IMR-90 (cell line): Measurements from ENCODE around the gene RAI2. TPM values are rescaled to one million over a fixed set of nuclear protein-coding genes. Genes with fewer than 3 reads are reported as not detected.

Experiments used
- ATAC-seq: fragments of 200-7000 bp; cut with Tn5 transposase; 2 replicates; pipeline ENCODE4 v1.9.1; 2020; ENCODE audit warnings: low read depth, mild to moderate bottlenecking, moderate library complexity
- BruUV-seq: library from RNA; stranded (reverse); fragments of 400-500 nt; replicated peaks from 2 replicates; lab custom pipeline; 2021; lab: Mats Ljungman, UMichigan
- CTCF ChIA-PET: fragments of 300-600 bp; formaldehyde crosslinking; extraction: SDS; loops from one replicate; lab custom pipeline; 2021; ENCODE audit warnings: antibody characterized with exemption; lab: Yijun Ruan, JAX
- POLR2A ChIA-PET: fragments of 300-600 bp; sonication (Branson Sonifier 250); formaldehyde crosslinking; loops from one replicate; lab custom pipeline; 2022; ENCODE audit warnings: antibody characterized with exemption; ENCODE audit not compliant: unreplicated experiment; lab: Charles Lee
- DNase-seq: peaks from one replicate; pipeline ENCODE4 v3.0.0; 2013
- H2AFZ ChIP-seq: replicated peaks from 2 replicates; pipeline ENCODE3; 2013; ENCODE audit warnings: low read length, mild to moderate bottlenecking; ENCODE audit not compliant: poor library complexity
- H2AK5ac ChIP-seq: 2 replicates; pipeline ENCODE4 v1.6.1; 2013; ENCODE audit warnings: low read depth, low read length, inconsistent platforms
- H2AK9ac ChIP-seq: replicated peaks from 2 replicates; pipeline ENCODE3; 2013; ENCODE audit warnings: mild to moderate bottlenecking, low read depth, low read length, moderate library complexity; ENCODE audit not compliant: poor library complexity
- H2BK120ac ChIP-seq: 2 replicates; pipeline ENCODE4 v1.6.1; 2013; ENCODE audit warnings: low read depth, low read length, inconsistent platforms
- H2BK15ac ChIP-seq: 3 replicates; pipeline ENCODE4 v1.6.1; 2013; ENCODE audit warnings: low read depth, low read length, inconsistent platforms
- H2BK20ac ChIP-seq: 2 replicates; pipeline ENCODE4 v1.6.1; 2013; ENCODE audit warnings: low read depth, mild to moderate bottlenecking, inconsistent platforms, low read length, moderate library complexity
- H2BK5ac ChIP-seq: 2 replicates; pipeline ENCODE4 v1.6.1; 2013; ENCODE audit warnings: mild to moderate bottlenecking, low read depth, low read length, inconsistent platforms; ENCODE audit not compliant: poor library complexity, severe bottlenecking
- H3K14ac ChIP-seq: replicated peaks from 2 replicates; pipeline ENCODE4 v1.6.1; 2013; ENCODE audit warnings: low read depth, low read length, inconsistent platforms
- H3K18ac ChIP-seq: 2 replicates; pipeline ENCODE4 v1.6.1; 2013; ENCODE audit warnings: low read depth, low read length, control low read depth
- H3K23ac ChIP-seq: 2 replicates; pipeline ENCODE4 v1.6.1; 2013; ENCODE audit warnings: low read depth, low read length, inconsistent platforms
- H3K27ac ChIP-seq: 2 replicates; pipeline ENCODE4 v1.5.1; 2013; ENCODE audit warnings: mild to moderate bottlenecking, control low read depth, low read length; ENCODE audit not compliant: insufficient read depth
- H3K27me3 ChIP-seq: 2 replicates; pipeline ENCODE4 v1.6.1; 2013; ENCODE audit warnings: low read length; ENCODE audit not compliant: control insufficient read depth, insufficient read depth
- H3K36me3 ChIP-seq: 2 replicates; pipeline ENCODE4 v1.6.1; 2013; ENCODE audit warnings: low read length, mixed read lengths; ENCODE audit not compliant: control insufficient read depth, insufficient read depth
- H3K4ac ChIP-seq: 2 replicates; pipeline ENCODE4 v1.6.1; 2013; ENCODE audit warnings: low read depth, low read length, inconsistent platforms
- H3K4me1 ChIP-seq: 2 replicates; pipeline ENCODE4 v1.6.1; 2013; ENCODE audit warnings: low read length, mixed read lengths; ENCODE audit not compliant: control insufficient read depth, insufficient read depth
- H3K4me2 ChIP-seq: 2 replicates; pipeline ENCODE4 v1.6.1; 2013; ENCODE audit warnings: low read depth, mild to moderate bottlenecking, control low read depth, low read length, moderate library complexity
- H3K4me3 ChIP-seq: 2 replicates; pipeline ENCODE4 v1.5.1; 2013; ENCODE audit warnings: low read depth, mild to moderate bottlenecking, control low read depth, low read length, moderate library complexity; ENCODE audit not compliant: insufficient read depth
- H3K56ac ChIP-seq: 2 replicates; pipeline ENCODE4 v1.6.1; 2013; ENCODE audit warnings: low read length, inconsistent platforms; ENCODE audit not compliant: insufficient read depth; ENCODE audit errors: extremely low read depth
- H3K79me1 ChIP-seq, 2 experiments: 2 replicates each; pipeline ENCODE4 v1.6.1; 2013; ENCODE audit warnings: low read length in 2 of 2, inconsistent platforms in 1 of 2, low read depth in 1 of 2
- H3K9ac ChIP-seq: 2 replicates; pipeline ENCODE4 v1.6.1; 2013; ENCODE audit warnings: low read depth, low read length, control low read depth
- H3K9me1 ChIP-seq: 2 replicates; pipeline ENCODE4 v1.6.1; 2013; ENCODE audit warnings: low read length, inconsistent platforms; ENCODE audit not compliant: insufficient read depth
- H3K9me3 ChIP-seq: 2 replicates; pipeline ENCODE4 v1.6.1; 2013; ENCODE audit warnings: low read length; ENCODE audit not compliant: control insufficient read depth, insufficient read depth
- H4K20me1 ChIP-seq: 2 replicates; pipeline ENCODE4 v1.6.1; 2013; ENCODE audit warnings: low read length, inconsistent platforms; ENCODE audit not compliant: insufficient read depth
- H4K5ac ChIP-seq: 2 replicates; pipeline ENCODE4 v1.6.1; 2013; ENCODE audit warnings: mild to moderate bottlenecking, low read depth, low read length, control low read depth
- H4K8ac ChIP-seq, 2 experiments: 2 replicates each; pipeline ENCODE4 v1.6.1; 2013; ENCODE audit warnings: low read depth in 2 of 2, low read length in 2 of 2, control low read depth in 1 of 2, inconsistent platforms in 1 of 2
- H4K91ac ChIP-seq: 2 replicates; pipeline ENCODE4 v1.6.1; 2013; ENCODE audit warnings: low read depth, low read length, inconsistent platforms; ENCODE audit not compliant: insufficient read depth
- CEBPB ChIP-seq: IDR thresholded peaks from 2 replicates; pipeline ENCODE4 v1.6.1; 2012; ENCODE audit warnings: low read depth, low read length, improper control_type of control experiment
- FOS ChIP-seq: fragments of 150-350 bp; IDR thresholded peaks from 2 replicates; pipeline ENCODE4 v1.6.1; 2016; ENCODE audit warnings: low read depth, low read length
- MAFK ChIP-seq: IDR thresholded peaks from 2 replicates; pipeline ENCODE4 v1.6.1; 2012; ENCODE audit warnings: low read depth, low read length, improper control_type of control experiment
- MAZ ChIP-seq: IDR thresholded peaks from 2 replicates; pipeline ENCODE4 v1.6.1; 2012; ENCODE audit warnings: low read depth, mild to moderate bottlenecking, low read length, improper control_type of control experiment, moderate library complexity, borderline replicate concordance
- MXI1 ChIP-seq: IDR thresholded peaks from 2 replicates; pipeline ENCODE4 v1.6.1; 2012; ENCODE audit warnings: low read depth, mild to moderate bottlenecking, low read length, moderate library complexity, borderline replicate concordance
- NFE2L2 ChIP-seq: fragments of 150-350 bp; IDR thresholded peaks from 2 replicates; pipeline ENCODE4 v1.6.1; 2016; ENCODE audit warnings: low read depth, mild to moderate bottlenecking, low read length
- POLR2A ChIP-seq: IDR thresholded peaks from 2 replicates; pipeline ENCODE4 v1.6.1; 2012; ENCODE audit warnings: mild to moderate bottlenecking, low read depth, low read length
- RAD21 ChIP-seq: IDR thresholded peaks from 2 replicates; pipeline ENCODE4 v1.6.1; 2012; ENCODE audit warnings: low read length, improper control_type of control experiment
- RCOR1 ChIP-seq: IDR thresholded peaks from 2 replicates; pipeline ENCODE4 v1.6.1; 2012; ENCODE audit warnings: mild to moderate bottlenecking, low read length, improper control_type of control experiment; ENCODE audit not compliant: insufficient replicate concordance
- RFX5 ChIP-seq: IDR thresholded peaks from 2 replicates; pipeline ENCODE4 v1.8.0; 2012; ENCODE audit warnings: low read depth, mild to moderate bottlenecking, low read length, moderate library complexity
- SMC3 ChIP-seq: fragments of 150-350 bp; IDR thresholded peaks from 2 replicates; pipeline ENCODE4 v1.6.1; 2016; ENCODE audit warnings: low read depth, mild to moderate bottlenecking, antibody characterized with exemption, low read length, moderate library complexity
- WGBS, 2 experiments: methylation state at CpG; one replicate each; pipeline versions ENCODE4 v1.1.5 to v1.1.7; 2013; ENCODE audit warnings: missing lambda C conversion rate in 2 of 2; ENCODE audit not compliant: insufficient read length in 1 of 2; ENCODE audit errors: extremely low coverage in 2 of 2; 5-methylcytosine and 5-hydroxymethylcytosine counted together
- dilution Hi-C: fragments of 300-500 bp; cut with HindIII; formaldehyde crosslinking; loops from one replicate; pipeline ENCODE4 v1.14.3; 2018; ENCODE audit warnings: low sequenced_read_pairs; ENCODE audit not compliant: unreplicated experiment
- in situ Hi-C: fragments of 300-500 bp; cut with MboI; formaldehyde crosslinking; loops from 3 replicates; pipeline ENCODE4 v1.14.3; 2019; ENCODE audit warnings: low sequenced_read_pairs, inconsistent platforms, mixed read lengths
- intact Hi-C: fragments of 100-400 bp; cut with micrococcal nuclease; formaldehyde crosslinking; loops from 2 replicates; pipeline ENCODE4 v1.10.0; 2022
- polyA plus RNA-seq, 3 experiments: library from polyadenylated mRNA; depleted of rRNA; stranded (reverse); fragments of >200 nt; gene quantifications; 2 replicates each; pipeline ENCODE4 v1.2.3, GENCODE V29; 2012; ENCODE audit warnings: low replicate concordance in 1 of 3
- total RNA-seq: library from RNA; depleted of rRNA; stranded (reverse); fragments of >200 nt; gene quantifications from 2 replicates; pipeline ENCODE4 v1.2.3, GENCODE V29; 2012
- TF ChIP-seq, protein P1 (sequence below): conservative IDR thresholded peaks from 2 replicates; pipeline ENCODE4 v1.5.1; 2012; ENCODE audit warnings: mild to moderate bottlenecking, low read depth, low read length, improper control_type of control experiment
- TF ChIP-seq, protein P2 (sequence below): fragments of 150-350 bp; IDR thresholded peaks from 2 replicates; pipeline ENCODE4 v1.6.1; 2017; ENCODE audit warnings: mild to moderate bottlenecking, antibody characterized with exemption, low read length, low read depth
- TF ChIP-seq, protein P3 (sequence below): fragments of 150-350 bp; IDR thresholded peaks from 2 replicates; pipeline ENCODE4 v1.6.1; 2016; ENCODE audit warnings: low read depth, mild to moderate bottlenecking, low read length, moderate library complexity, borderline replicate concordance

The RAI2 gene
- total and polyA plus RNA-seq, 2 of the 4 experiments (the other 2 are of a cell fraction), result 0.07 TPM; not detected in 1

DNA sequence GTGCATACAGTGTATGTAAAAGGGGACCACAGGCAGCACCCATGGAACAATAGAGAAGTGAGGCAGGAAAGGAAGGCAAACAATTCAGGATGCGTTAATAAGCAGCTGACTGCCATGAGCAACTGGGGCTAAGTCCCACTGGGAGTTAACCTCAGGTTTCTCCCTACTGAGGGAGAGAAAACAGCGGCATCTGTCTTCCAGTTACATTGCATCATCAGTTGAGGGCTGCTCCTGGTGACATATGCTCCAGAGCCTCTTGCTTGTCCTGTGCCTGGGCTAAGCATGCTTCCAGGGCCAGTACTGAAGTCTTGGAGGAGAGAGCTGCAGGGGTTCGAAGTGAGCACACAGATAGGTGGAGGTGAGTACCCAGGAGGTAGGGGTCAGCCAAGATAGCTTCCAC lies 24.3 kb downstream of the RAI2 start:
- Histone ChIP-seq H3K4ac (no peak overlapping the region), H2BK120ac (no peak overlapping the region), H4K20me1 (no peaks in the 10 kb centered on the region), H3K18ac (no peak overlapping the region), H3K4me3 (no peak overlapping the region), H3K4me1 (no peaks in the 10 kb centered on the region), H3K9ac (no peak overlapping the region), H3K23ac (no peak overlapping the region), H2BK5ac (no peak overlapping the region), H2AK9ac (no peak overlapping the region), H3K14ac (no peak overlapping the region), H3K9me3 (no peaks in the 10 kb centered on the region), H3K79me1 (no peaks in the 10 kb centered on the region), H3K9me1 (0 out of 2 replicates have a peak, but pooled peaks cover 2% of the 10 kb centered on the region), H2BK20ac (no peak overlapping the region), H2AK5ac (no peak overlapping the region), H4K5ac (no peak overlapping the region), H2BK15ac (no peak overlapping the region), H3K36me3 (no peaks in the 10 kb centered on the region), H3K27me3 (peaks cover 9% of the 10 kb centered on the region), H3K56ac (no peak overlapping the region), H3K4me2 (no peak overlapping the region), H2AFZ (no peak overlapping the region), H3K27ac (no peak overlapping the region), H4K8ac (no peak overlapping the region), H4K91ac (no peak overlapping the region)
- CTCF ChIA-PET, result no interaction called here
- dilution Hi-C loops, result no loop called here
- TF ChIP-seq, protein P1, sequence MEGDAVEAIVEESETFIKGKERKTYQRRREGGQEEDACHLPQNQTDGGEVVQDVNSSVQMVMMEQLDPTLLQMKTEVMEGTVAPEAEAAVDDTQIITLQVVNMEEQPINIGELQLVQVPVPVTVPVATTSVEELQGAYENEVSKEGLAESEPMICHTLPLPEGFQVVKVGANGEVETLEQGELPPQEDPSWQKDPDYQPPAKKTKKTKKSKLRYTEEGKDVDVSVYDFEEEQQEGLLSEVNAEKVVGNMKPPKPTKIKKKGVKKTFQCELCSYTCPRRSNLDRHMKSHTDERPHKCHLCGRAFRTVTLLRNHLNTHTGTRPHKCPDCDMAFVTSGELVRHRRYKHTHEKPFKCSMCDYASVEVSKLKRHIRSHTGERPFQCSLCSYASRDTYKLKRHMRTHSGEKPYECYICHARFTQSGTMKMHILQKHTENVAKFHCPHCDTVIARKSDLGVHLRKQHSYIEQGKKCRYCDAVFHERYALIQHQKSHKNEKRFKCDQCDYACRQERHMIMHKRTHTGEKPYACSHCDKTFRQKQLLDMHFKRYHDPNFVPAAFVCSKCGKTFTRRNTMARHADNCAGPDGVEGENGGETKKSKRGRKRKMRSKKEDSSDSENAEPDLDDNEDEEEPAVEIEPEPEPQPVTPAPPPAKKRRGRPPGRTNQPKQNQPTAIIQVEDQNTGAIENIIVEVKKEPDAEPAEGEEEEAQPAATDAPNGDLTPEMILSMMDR, result no peak
- no peak for TF ChIP-seq RCOR1
- no peak for TF ChIP-seq MAZ
- no peak for TF ChIP-seq CEBPB
- TF ChIP-seq MXI1, result no peak
- no peak for TF ChIP-seq RAD21
- no peak for TF ChIP-seq RFX5
- TF ChIP-seq FOS, result no peak
- no peak for TF ChIP-seq MAFK
- no peak for TF ChIP-seq SMC3
- TF ChIP-seq, protein P2, sequence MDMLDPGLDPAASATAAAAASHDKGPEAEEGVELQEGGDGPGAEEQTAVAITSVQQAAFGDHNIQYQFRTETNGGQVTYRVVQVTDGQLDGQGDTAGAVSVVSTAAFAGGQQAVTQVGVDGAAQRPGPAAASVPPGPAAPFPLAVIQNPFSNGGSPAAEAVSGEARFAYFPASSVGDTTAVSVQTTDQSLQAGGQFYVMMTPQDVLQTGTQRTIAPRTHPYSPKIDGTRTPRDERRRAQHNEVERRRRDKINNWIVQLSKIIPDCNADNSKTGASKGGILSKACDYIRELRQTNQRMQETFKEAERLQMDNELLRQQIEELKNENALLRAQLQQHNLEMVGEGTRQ, result no peak
- TF ChIP-seq, protein P3, sequence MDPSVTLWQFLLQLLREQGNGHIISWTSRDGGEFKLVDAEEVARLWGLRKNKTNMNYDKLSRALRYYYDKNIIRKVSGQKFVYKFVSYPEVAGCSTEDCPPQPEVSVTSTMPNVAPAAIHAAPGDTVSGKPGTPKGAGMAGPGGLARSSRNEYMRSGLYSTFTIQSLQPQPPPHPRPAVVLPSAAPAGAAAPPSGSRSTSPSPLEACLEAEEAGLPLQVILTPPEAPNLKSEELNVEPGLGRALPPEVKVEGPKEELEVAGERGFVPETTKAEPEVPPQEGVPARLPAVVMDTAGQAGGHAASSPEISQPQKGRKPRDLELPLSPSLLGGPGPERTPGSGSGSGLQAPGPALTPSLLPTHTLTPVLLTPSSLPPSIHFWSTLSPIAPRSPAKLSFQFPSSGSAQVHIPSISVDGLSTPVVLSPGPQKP, result no peak
- TF ChIP-seq POLR2A, result no peak
- no peak for TF ChIP-seq NFE2L2
- no peak for ATAC-seq
- in situ Hi-C loops, result no loop called here
- intact Hi-C loops, result no loop called here
- 67% methylated on average over 1 of the region's 3 CpGs; no CpG with 5 or more reads in 1 of the 2 experiments for WGBS, 2 experiments
- no TSS peak for BruUV-seq
- no peak for DNase-seq
- POLR2A ChIA-PET, result no interaction called here
